GM18502 (cell line): ENCODE measurements around the gene MYO1F.

ENCODE experiments used
- ATAC-seq: cut with Tn5 transposase; IDR thresholded peaks from one replicate; pipeline ENCODE4 v1.9.1; 2021; ENCODE audit warnings: mild to moderate bottlenecking; ENCODE audit not compliant: unreplicated experiment, poor library complexity

The MYO1F gene

DNA sequence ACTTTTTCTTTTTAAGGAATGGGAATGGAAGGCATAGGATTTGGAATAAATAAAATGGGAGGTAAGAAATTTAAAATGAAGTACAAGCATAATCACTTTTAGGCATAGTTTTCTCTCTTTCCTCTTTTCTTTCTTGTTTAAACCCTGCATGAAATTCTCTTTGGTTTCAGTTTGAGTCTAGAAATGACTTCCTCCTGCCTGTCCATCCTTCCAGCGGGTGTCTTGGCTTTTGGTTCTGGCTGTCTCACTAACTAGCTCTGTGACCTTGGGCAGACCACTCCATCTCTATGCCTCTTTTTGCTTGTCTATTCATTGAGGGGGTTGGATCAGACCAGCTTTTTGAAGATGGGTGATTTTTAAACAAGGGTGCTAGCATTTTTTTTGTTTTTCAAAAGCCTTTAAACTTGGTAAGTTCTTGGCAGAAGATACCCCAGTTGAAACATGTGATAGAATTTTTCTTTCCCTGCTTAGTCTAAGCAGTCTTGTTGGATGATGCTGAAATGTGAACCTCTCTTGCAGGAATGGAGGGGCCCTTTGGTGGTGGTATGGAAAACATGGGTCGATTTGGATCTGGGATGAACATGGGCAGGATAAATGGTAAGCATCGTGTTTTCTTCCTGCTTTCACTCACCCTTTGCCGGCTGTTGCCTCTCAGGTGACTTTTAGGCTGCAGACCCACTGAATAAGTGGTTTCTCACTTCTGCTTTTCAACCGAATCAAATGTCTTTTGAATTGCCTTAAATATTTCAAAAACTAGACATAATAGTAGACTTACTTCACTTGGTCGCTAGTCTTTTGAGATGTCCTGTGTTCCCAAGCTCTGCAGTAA lies 103.4 kb downstream of the MYO1F start:
- ATAC-seq, result peak; percentile 57
